ENCODE results near the gene SLC29A1.

SLC29A1 gene

DNA sequence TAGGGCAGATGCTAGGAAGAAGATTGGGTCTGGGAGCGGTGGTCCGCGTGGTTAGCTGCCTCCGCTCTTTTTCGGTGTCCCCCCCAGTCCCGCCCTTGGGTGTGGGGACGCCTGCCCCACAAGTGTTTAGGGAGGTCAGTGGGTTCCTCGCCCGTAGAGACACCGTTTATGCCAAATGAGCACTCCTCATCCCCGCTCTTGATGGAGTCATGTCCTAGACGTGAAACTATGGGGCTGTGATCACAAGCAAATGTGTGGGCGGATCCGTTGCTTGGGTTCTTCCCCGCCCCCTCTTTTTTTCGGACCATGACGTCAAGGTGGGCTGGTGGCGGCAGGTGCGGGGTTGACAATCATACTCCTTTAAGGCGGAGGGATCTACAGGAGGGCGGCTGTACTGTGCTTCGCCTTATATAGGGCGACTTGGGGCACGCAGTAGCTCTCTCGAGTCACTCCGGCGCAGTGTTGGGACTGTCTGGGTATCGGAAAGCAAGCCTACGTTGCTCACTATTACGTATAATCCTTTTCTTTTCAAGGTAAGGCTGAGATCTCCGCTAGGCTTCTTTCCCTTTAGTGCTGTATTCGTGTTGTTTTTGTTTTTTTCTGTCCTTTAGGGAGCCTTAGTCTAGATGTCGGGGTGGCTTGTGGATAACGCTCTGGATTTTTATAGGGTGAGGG, 23.4 kb downstream of the SLC29A1 start, which contains the start of gene HSP90AB1:
Gene HSP90AB1, plus strand, starts transcription at position 439 of the 675 bp plus-strand sequence. CDS start 1,529 bp downstream, outside the sequence.
- peak within 1 kb of the TSS; percentile 98 for H3K4me3 ChIP-seq (replicated peaks; ENCODE audit: low read depth, low read length)
- no peak for TF ChIP-seq CTCF (IDR thresholded peaks at IDR 0.05; ENCODE audit: low read depth, low read length, missing control alignments)

DNA sequence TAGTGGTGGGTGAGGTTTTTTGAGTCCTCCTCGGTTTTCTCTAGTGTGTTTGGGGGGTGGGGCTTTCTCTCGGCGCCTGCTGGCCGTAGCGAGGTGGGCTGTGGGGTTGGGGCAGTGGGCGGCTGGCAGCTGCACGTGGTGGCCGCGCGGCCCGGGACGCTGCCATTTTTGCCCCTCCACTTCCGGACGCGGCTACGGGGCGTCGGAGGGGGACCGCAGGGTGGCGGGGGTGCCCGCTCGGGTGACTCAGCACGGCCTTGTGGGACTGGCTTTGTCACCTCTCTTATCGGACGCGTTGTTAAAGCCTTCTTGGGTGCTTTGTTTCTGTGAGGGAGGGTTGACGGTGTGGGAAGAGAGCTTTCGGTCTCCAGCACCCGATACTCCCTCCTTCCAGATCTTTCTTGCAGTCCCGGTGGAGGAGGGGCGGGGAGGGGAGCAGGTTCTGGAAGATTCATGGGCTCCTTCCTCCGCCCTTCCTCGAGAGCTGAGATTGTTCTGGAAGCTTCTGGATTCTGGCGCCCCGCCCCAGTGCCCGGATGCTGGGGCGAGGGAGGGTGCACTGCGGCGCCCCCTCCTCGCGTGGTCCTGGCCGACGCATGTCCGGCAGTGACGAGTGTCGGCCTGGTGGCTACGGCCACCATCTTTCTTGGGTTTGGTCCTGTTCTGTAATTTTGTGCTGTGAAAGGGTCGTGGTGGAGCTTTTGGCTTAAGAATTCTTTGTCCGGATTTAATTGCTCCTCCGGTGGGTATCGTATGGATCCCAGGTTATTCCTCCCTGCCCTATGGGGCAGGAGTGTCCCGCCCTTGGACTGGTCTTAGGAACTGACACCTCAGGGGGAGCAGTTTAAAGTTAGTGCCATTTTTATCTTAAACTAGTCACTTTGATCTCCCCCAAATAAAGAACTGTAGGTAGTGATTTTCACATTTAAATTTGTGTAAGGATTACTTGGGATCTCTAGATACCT, 24.2 kb downstream of the SLC29A1 start:
- DNase-seq (ENCODE audit: extremely low read depth, low read depth), result no peak
- H3K4me3 ChIP-seq (replicated peaks; ENCODE audit: low read depth, low read length), result peak overlapping the region; percentile 98
- no peak for TF ChIP-seq CTCF (IDR thresholded peaks at IDR 0.05; ENCODE audit: low read depth, low read length, missing control alignments)

More for the DNA sequence above, 23.4 kb downstream of the SLC29A1 start, which contains the start of gene HSP90AB1:
- DNase-seq (ENCODE audit: extremely low read depth, low read depth), result peak; percentile 94

DNA sequence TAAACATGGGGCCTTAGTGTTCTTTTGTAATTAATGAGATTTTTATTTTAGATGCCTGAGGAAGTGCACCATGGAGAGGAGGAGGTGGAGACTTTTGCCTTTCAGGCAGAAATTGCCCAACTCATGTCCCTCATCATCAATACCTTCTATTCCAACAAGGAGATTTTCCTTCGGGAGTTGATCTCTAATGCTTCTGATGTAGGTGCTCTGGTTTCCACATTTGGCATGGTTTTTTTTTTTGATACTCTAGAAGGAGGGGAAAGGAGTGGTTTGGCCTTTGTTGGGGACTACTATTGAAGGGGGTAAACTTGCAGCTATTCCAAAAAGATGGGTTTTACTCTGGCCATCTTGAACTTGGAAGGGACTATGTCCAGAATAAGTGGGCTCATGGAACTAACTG, 25.2 kb downstream of the SLC29A1 start:
- DNase-seq (ENCODE audit: extremely low read depth, low read depth), result no peak
- no peak for TF ChIP-seq CTCF (IDR thresholded peaks at IDR 0.05; ENCODE audit: low read depth, low read length, missing control alignments)
- peak overlapping the region; percentile 98 for H3K4me3 ChIP-seq (replicated peaks; ENCODE audit: low read depth, low read length)

- peak overlapping the region; percentile 98 for H3K4me3 ChIP-seq (replicated peaks; ENCODE audit: low read depth, low read length)
- no peak for TF ChIP-seq CTCF (IDR thresholded peaks at IDR 0.05; ENCODE audit: low read depth, low read length, missing control alignments)
- no peak for DNase-seq (ENCODE audit: extremely low read depth, low read depth)
Measured at GRCh38 chr6:44249082-44249748, 25.8 kb downstream of the SLC29A1 start.

DNA sequence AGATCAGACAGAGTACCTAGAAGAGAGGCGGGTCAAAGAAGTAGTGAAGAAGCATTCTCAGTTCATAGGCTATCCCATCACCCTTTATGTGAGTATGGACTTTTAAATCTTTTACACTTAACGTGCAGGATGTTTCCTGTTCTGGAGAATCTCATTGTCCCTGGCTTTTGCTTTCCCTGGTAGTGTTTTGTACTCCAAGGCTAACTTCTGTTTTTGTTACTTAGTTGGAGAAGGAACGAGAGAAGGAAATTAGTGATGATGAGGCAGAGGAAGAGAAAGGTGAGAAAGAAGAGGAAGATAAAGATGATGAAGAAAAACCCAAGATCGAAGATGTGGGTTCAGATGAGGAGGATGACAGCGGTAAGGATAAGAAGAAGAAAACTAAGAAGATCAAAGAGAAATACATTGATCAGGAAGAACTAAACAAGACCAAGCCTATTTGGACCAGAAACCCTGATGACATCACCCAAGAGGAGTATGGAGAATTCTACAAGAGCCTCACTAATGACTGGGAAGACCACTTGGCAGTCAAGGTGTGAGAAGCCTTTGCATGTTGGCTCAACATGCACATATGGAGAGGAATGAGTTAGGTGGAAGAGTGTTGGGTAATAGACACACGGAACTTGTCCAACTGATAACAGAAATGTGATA, 26.8 kb downstream of the SLC29A1 start:
- no peak for TF ChIP-seq CTCF (IDR thresholded peaks at IDR 0.05; ENCODE audit: low read depth, low read length, missing control alignments)

GRCh38 chr6:44250718-44251123, 27.3 kb downstream of the SLC29A1 start:
- peak overlapping the region; percentile 98 for H3K4me3 ChIP-seq (replicated peaks; ENCODE audit: low read depth, low read length)
- no peak for TF ChIP-seq CTCF (IDR thresholded peaks at IDR 0.05; ENCODE audit: low read depth, low read length, missing control alignments)
- no peak for DNase-seq (ENCODE audit: extremely low read depth, low read depth)

More for the DNA sequence above, 26.8 kb downstream of the SLC29A1 start:
- peak overlapping the region; percentile 98 for H3K4me3 ChIP-seq (replicated peaks; ENCODE audit: low read depth, low read length)
- DNase-seq (ENCODE audit: extremely low read depth, low read depth), result no peak

Measured in HFF-Myc (cell line).